Measurements from ENCODE around the gene NLRP4.

Gene NLRP4, protein sequence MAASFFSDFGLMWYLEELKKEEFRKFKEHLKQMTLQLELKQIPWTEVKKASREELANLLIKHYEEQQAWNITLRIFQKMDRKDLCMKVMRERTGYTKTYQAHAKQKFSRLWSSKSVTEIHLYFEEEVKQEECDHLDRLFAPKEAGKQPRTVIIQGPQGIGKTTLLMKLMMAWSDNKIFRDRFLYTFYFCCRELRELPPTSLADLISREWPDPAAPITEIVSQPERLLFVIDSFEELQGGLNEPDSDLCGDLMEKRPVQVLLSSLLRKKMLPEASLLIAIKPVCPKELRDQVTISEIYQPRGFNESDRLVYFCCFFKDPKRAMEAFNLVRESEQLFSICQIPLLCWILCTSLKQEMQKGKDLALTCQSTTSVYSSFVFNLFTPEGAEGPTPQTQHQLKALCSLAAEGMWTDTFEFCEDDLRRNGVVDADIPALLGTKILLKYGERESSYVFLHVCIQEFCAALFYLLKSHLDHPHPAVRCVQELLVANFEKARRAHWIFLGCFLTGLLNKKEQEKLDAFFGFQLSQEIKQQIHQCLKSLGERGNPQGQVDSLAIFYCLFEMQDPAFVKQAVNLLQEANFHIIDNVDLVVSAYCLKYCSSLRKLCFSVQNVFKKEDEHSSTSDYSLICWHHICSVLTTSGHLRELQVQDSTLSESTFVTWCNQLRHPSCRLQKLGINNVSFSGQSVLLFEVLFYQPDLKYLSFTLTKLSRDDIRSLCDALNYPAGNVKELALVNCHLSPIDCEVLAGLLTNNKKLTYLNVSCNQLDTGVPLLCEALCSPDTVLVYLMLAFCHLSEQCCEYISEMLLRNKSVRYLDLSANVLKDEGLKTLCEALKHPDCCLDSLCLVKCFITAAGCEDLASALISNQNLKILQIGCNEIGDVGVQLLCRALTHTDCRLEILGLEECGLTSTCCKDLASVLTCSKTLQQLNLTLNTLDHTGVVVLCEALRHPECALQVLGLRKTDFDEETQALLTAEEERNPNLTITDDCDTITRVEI

DNA sequence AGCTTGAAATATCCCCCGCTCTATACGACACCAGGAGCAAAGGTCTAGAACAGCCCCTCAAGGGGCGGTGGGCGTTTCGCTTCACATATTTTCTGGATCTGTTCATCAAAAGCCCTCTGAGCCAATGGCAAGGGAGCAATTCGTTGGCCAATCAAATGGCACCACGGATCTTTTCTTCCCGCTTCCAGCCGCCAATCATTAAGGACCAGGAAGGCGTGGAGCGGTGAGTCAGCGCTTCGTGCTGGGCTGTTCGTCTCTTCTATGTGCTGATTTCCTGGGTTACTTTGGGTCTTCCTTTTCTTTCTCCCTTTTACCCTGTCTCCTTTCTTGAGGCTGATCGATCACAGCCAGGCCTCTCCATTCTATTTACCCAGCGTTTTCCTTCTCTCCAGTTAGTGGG, at the start of gene NLRP4:
NLRP4 (plus strand) TSS at position 201 of the 400 bp plus-strand sequence. CDS start 15,541 bp downstream, outside the sequence.
- Mint-ChIP-seq H3K9me3 (peaks cover 0 to 7% of the 10 kb centered on the region in 2 donors), H3K27me3 (no peaks in the 10 kb centered on the region), H3K4me1 (no peaks in the 10 kb centered on the region), H3K27ac (no peak within 1 kb of the TSS), H3K4me3 (no peak within 1 kb of the TSS)
- no peak for DNase-seq
- no peak for ATAC-seq

DNA sequence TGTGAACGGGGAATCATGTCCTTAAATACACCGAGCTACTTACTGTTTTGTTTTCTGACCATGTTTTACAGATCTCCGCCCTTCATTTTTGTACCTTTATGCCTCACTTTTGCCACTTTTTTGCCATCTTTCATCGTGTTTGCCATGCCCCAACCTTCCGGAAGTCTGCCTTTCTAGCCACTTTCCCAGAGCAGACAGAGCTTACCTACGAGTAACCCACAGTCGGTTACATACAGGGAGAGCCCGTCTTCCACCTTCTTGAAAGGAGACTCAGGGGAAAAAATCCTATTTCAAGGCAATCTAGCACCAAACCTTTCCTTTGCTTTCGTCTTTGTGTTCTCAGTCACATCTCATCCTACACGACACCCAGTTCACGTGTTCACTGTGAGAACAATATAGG, 41.3 kb upstream of the NLRP4 start:
- DNase-seq (no peak), ATAC-seq (no peak)
- Mint-ChIP-seq H3K27me3 (peaks cover 26% of the 10 kb centered on the region), H3K4me1 (no peaks in the 10 kb centered on the region), H3K27ac (no peak overlapping the region), H3K9me3 (no peaks in the 10 kb centered on the region), H3K4me3 (no peak overlapping the region)

DNA sequence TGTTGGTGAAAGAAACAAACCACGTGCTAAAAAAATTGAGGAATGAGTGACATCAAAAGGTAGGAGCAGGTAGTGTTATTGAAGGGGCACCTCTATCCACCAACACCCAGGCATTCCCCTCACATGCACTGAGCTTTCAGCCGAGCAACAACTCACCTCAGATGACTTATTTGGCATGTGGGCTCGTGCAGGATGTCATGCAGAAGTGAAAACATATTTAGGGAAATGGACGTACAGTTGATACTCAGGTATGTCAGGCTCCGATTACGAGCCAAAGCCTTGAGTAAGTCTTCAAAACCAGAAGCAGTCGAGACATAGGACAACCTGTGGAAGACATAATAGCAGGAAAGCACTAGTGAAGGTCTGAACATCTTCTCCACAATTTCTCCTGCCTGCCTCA, 34.9 kb upstream of the NLRP4 start:
- no peak for ATAC-seq
- peaks cover 25% of the 10 kb centered on the region for H3K27me3 Mint-ChIP-seq
- no peak overlapping the region for H3K4me3 Mint-ChIP-seq

DNA sequence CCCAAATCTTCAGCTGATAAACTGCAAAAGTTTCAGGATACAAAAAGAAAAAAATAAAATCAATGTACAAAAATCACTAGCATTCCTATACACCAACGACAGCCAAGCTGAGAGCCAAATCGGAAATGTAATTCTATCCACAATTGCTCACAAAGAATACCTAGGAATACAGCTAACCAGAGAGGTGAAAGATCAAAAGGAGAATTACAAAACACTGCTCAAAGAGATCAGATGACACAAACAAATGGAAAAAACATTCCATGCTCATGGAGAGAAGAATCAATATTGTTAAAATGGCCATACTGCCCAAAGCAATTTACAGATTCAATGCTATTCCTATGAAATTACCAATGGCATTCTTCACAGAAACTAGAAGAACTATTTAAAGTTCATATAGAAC, 34.1 kb upstream of the NLRP4 start:
- Mint-ChIP-seq H3K4me1 (no peaks in the 10 kb centered on the region), H3K4me3 (no peak overlapping the region), H3K9me3 (peaks cover 13 to 24% of the 10 kb centered on the region in 2 donors), H3K27ac (no peak overlapping the region), H3K27me3 (peaks cover 29% of the 10 kb centered on the region)
- DNase-seq (no peak), ATAC-seq (no peak)

More for the DNA sequence above, 34.9 kb upstream of the NLRP4 start:
- Mint-ChIP-seq H3K9me3 (peaks cover 6 to 15% of the 10 kb centered on the region in 2 donors), H3K27ac (no peak overlapping the region), H3K4me1 (no peaks in the 10 kb centered on the region)
- no peak for DNase-seq

DNA sequence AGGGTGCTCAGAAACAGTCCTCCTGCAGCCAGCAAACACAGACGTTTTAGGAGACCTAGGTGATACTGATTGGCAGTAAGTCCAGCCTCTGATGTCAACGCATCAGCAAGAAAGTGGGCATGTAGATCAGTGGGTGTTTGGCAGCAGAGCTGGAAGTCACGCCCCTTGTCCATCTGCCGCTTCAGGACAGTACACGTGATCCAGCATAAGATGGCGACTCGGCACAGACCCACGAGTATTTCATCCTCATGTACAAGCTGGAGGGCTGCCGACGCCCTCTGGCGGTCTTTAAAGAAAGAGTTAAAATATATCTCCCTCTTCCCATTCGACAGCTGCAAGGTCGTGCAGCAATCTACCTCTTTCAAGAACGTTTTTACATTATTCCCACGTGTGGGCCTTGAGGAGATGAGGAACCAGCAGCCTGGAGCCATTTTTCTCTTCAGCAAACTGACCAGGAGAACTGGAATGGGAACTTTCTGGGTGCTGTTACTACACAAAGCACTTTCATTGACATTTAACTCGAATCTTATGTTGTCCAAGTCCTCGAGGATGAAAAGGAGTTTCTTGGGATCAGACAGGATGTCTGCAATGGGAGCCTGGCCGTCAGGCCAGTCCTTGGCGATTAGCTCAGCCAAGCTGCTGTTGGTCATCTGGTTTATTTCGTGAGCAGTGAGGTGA, 26.8 kb upstream of the NLRP4 start:
- DNase-seq = peak; percentile 39 to 68
- peak; percentile 93 for ATAC-seq

DNA sequence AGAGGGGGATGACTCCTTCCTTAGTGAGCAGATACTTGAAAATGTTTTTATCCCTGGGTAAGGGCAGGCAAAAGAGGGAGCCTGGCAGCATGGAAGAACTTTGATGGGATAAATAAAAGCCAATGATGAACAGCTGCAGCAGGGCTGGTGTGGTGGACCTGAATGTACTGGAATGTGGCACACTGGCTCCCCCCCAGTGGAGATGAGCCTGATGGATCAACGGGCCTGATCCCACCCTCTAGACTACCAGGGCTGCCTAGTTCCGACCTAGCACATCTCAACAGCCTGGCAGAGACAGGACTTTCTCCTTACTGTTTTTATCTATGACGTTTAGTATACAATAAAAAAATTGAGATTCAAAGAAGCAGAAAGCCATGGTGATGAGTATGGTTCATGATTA, 25.0 kb upstream of the NLRP4 start:
- Mint-ChIP-seq H3K27me3 (peaks cover 34% of the 10 kb centered on the region), H3K27ac (no peak overlapping the region), H3K9me3 (peaks cover 19 to 23% of the 10 kb centered on the region in 2 donors), H3K4me3 (no peak overlapping the region), H3K4me1 (no peaks in the 10 kb centered on the region)
- no peak for ATAC-seq
- no peak for DNase-seq

More for the DNA sequence above, 26.8 kb upstream of the NLRP4 start:
- Mint-ChIP-seq H3K4me3 (no peak overlapping the region), H3K9me3 (peaks cover 24 to 37% of the 10 kb centered on the region in 2 donors), H3K4me1 (no peaks in the 10 kb centered on the region), H3K27me3 (peaks cover 41% of the 10 kb centered on the region), H3K27ac (no peak overlapping the region)

DNA sequence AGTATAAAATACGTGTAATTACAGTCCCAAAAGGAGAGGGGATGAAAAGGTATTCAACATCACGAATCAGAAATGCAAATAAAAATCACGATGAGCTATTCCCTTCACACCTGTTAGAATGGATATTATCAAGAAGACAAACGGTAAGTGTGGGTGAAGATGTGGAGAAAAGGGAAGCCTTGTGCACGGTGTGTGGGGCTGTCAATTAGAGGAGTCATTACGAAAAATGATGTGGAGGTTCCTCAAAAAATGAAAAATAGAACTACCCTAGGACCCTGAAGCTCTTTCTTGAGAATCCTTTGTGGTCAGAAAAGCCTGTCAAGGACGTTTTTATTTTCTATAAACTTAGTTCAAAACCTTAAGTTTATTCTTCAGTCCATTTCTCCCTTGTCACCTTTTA, 23.9 kb upstream of the NLRP4 start:
- Mint-ChIP-seq H3K27ac (no peak overlapping the region), H3K9me3 (peaks cover 11 to 12% of the 10 kb centered on the region in 2 donors), H3K4me3 (no peak overlapping the region), H3K4me1 (no peaks in the 10 kb centered on the region), H3K27me3 (peaks cover 28% of the 10 kb centered on the region)
- DNase-seq = no peak
- ATAC-seq = no peak

DNA sequence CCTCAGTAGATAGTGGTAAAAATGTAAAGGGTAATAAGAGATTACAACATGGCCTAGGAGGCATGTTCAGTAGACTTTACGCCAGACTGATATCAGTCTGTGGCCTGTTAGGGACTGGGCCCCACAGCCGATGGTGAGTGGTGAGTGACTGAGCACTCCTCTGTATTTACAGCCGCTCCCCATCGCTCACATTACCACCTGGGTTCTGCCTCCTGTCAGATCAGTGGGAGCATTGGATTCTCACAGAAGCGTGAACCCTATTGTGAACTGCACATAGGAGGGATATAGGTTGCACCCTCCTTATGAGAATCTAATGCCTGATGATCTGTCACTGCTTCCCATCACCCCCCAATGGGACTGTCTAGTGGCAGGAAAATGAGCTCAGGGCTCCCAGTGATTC, 22.4 kb upstream of the NLRP4 start:
- Mint-ChIP-seq H3K4me3 (no peak overlapping the region), H3K27me3 (peaks cover 28% of the 10 kb centered on the region), H3K4me1 (no peaks in the 10 kb centered on the region), H3K27ac (no peak overlapping the region), H3K9me3 (peaks cover 4 to 6% of the 10 kb centered on the region in 2 donors)
- ATAC-seq (no peak), DNase-seq (no peak)

DNA sequence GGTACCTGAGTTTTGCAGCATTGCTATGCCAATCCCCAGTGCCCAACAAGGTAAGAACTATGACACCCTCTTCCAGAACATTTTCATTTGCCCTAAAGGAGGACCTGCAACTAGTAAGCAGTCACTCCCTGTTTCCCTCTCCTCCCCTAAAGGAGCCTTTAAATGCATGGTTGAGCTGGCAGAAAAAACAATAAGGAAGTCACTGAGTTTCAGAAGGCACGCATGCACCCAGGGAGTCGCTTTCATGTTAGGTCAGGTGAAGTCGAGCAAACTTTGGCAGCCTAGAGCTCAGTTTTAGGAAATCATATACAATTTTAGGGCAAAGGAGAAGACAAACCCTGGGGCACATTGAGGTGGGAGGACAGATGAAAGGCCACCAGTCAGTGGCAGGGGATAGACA, 16.3 kb upstream of the NLRP4 start:
- no peak for DNase-seq
- no peak overlapping the region for H3K4me3 Mint-ChIP-seq
- H3K9me3 Mint-ChIP-seq = no peaks in the 10 kb centered on the region
- no peak overlapping the region for H3K27ac Mint-ChIP-seq
- no peak for ATAC-seq
- H3K4me1 Mint-ChIP-seq = no peaks in the 10 kb centered on the region
- no peaks in the 10 kb centered on the region for H3K27me3 Mint-ChIP-seq

DNA sequence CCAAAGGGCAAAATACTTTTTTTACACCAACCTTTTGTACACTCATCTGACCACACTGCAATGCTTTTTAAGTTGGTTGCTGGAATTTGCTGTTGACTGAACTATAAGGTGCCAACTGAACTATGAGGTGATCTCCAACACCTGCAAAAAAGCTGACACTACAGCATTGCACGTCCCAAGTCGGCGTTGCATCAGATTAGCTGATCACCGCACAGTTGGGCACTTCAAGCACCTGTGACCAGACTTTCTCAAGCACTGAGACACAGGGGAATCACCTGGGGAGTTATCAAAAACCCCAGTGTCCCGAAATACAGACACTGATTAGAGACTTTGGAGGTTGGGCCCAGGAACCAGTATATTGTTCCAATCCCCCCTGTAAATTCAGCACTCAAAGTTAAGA, 5.7 kb upstream of the NLRP4 start:
- H3K4me1 Mint-ChIP-seq = no peaks in the 10 kb centered on the region
- ATAC-seq (no peak), DNase-seq (no peak)
- no peaks in the 10 kb centered on the region for H3K27me3 Mint-ChIP-seq
- H3K9me3 Mint-ChIP-seq = no peaks in the 10 kb centered on the region
- no peak overlapping the region for H3K4me3 Mint-ChIP-seq
- no peak overlapping the region for H3K27ac Mint-ChIP-seq

DNA sequence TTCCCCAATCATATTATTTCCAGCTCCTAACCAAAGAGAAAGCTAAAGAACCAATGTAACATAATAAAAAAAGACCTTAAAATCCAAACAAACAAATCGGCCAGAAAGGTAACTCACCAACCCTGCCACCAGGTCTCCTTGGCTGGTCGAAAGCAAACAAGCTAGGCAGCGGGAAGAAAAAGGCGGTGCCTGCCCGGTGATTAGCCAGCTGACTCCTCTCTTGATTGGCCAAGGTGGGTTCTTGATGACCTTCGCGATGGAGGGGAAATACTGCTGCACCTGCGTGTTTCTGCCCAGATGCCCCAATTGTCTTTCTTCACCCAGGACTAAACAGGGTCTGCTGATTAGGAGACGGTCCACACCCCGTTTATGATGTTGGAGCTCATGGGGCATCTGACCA, 4.5 kb upstream of the NLRP4 start, which contains the start of gene NLRP11:
NLRP11 (minus strand) TSS at position 154 of the 400 bp plus-strand sequence. CDS start 13,825 bp downstream, outside the sequence.
- H3K9me3 Mint-ChIP-seq = peaks cover 0 to 6% of the 10 kb centered on the region in 2 donors
- no peak within 1 kb of the TSS for H3K27ac Mint-ChIP-seq
- no peaks in the 10 kb centered on the region for H3K4me1 Mint-ChIP-seq
- no peak for ATAC-seq
- no peak for DNase-seq
- H3K27me3 Mint-ChIP-seq = no peaks in the 10 kb centered on the region
- H3K4me3 Mint-ChIP-seq = no peak within 1 kb of the TSS

DNA sequence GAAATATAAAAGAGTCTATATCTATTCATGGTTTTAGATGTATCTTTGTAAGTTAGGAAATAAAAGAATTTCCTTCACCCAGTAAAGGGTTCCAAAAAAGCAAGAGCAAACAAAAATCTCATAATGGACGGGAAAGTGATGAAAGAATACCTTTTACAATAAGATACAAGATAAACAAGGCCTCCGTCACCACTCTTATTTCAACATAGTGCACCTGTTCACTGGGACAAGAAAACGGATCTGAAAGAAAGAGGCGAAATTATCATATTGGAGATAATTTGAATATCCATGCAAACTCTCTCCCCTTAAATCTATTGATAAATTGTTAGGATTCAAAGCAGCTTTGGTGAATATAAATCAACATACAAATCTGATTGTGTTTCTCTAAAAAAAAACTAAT, 3.7 kb upstream of the NLRP4 start:
- no peaks in the 10 kb centered on the region for H3K27me3 Mint-ChIP-seq
- no peak overlapping the region for H3K4me3 Mint-ChIP-seq
- H3K9me3 Mint-ChIP-seq = peaks cover 0 to 7% of the 10 kb centered on the region in 2 donors
- no peak for DNase-seq
- ATAC-seq = no peak
- H3K4me1 Mint-ChIP-seq = no peaks in the 10 kb centered on the region
- no peak overlapping the region for H3K27ac Mint-ChIP-seq

DNA sequence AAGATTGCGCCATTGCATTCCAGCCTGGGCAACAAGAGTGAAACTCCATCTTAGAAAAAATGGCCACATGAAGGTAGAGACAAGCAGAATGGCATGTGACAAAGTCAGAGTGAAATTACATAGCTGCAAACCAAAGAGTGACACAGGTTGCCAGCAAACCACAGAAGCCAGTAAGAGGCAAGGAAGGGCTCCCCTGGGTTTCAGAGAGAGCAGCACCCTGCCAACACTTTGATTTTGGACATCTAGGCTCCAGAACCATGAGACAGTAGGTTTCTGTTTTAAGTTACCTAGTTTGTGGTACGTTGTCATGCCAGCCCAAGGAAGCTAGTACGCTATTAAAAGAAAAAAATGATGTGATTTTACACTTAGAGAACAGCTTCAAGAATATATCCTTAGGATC, 1.9 kb downstream of the NLRP4 start:
- ATAC-seq (no peak), DNase-seq (no peak)
- Mint-ChIP-seq H3K4me3 (no peak overlapping the region), H3K27me3 (no peaks in the 10 kb centered on the region), H3K27ac (no peak overlapping the region), H3K4me1 (no peaks in the 10 kb centered on the region), H3K9me3 (peaks cover 6 to 15% of the 10 kb centered on the region in 2 donors)

DNA sequence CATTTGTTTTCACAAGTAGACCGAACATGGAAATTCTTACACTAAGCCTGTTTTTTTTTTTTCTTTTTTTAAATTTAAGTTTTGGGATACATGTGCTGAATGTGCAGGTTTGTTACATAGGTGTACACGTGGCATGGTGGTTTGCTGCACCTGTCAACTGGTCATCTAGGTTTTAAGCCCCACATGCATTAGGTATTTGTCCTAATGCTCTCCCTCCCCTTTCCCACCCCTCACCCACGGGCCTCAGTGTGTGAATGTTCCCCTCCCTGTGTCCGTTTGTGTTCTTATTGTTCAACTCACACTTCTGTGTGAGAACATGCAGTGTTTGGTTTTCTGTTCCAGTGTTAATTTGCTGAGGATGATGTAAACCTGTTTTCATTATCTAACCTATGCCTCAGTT, 2.6 kb downstream of the NLRP4 start:
- no peak for DNase-seq
- Mint-ChIP-seq H3K27ac (no peak overlapping the region), H3K9me3 (peaks cover 9 to 20% of the 10 kb centered on the region in 2 donors), H3K4me3 (no peak overlapping the region), H3K27me3 (no peaks in the 10 kb centered on the region), H3K4me1 (no peaks in the 10 kb centered on the region)
- no peak for ATAC-seq

DNA sequence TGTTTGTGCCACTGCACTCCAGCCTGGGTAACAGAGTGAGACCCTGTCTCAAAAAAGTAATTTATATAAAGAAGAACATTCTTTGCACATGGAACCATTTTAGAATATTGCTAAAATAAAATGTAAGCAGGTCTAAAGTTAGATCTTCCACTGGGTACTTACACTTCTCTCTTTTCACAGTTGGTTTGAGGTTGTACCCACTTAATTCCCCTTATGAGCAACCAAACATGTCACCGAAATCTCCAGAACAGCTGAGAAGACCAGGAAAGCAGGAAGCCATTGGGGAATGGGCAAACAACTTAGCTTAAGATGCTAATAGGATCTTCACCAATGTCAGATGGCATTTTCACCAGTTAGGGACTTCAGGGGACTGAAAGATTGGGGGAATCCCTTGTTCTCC, 18.8 kb downstream of the NLRP4 start:
- H3K27me3 Mint-ChIP-seq = no peaks in the 10 kb centered on the region
- H3K4me1 Mint-ChIP-seq = no peaks in the 10 kb centered on the region
- ATAC-seq (no peak), DNase-seq (no peak)
- H3K27ac Mint-ChIP-seq = no peak overlapping the region
- no peak overlapping the region for H3K4me3 Mint-ChIP-seq
- H3K9me3 Mint-ChIP-seq = peaks cover 0 to 19% of the 10 kb centered on the region in 2 donors
